Gastrocnemius medialis (tissue), 4 donors: ENCODE measurements around the gene KRTAP7-1.

Experiments
- POLR2A ChIP-seq, 2 donors: fragments of 450-650 bp; IDR thresholded peaks; one replicate each; pipeline ENCODE4 v1.6.1; 2017; ENCODE audit warnings: antibody characterized with exemption in 2 of 2, mild to moderate bottlenecking in 2 of 2, moderate library complexity in 2 of 2
- TF ChIP-seq, protein P1 (sequence below), 5 experiments: fragments of 450-650 bp in 3 of 5; fragments of 200-600 bp in 2 of 5; sonication (generic) in 2 of 5; IDR thresholded peaks in 4 of 5; conservative IDR thresholded peaks in 1 of 5; 1 replicate in 4 of 5; 2 replicates in 1 of 5; pipeline ENCODE4 v1.5.1; 2016 to 2019; ENCODE audit warnings: antibody characterized with exemption in 5 of 5, mild to moderate bottlenecking in 3 of 5, moderate library complexity in 3 of 5

DNA sequence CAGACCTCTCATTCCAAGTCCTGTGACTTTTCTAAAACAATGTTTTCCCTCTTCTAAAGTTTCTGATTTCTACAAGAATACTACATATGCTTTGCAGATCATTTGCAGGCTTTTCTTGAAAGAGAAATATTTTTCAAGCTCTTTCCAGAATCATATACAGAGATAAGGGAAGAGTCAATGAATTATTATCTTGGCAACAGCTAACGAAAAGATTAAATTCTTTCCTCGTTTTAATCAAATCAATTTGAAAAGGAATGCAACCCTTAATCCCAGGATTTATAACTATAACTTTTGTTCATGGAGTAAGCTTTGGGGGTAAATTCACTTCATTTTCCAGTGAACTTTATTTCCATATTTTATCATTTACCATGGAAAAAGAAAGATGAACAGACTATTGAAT, 45.0 kb upstream of the KRTAP7-1 start:
- TF ChIP-seq, protein P1, sequence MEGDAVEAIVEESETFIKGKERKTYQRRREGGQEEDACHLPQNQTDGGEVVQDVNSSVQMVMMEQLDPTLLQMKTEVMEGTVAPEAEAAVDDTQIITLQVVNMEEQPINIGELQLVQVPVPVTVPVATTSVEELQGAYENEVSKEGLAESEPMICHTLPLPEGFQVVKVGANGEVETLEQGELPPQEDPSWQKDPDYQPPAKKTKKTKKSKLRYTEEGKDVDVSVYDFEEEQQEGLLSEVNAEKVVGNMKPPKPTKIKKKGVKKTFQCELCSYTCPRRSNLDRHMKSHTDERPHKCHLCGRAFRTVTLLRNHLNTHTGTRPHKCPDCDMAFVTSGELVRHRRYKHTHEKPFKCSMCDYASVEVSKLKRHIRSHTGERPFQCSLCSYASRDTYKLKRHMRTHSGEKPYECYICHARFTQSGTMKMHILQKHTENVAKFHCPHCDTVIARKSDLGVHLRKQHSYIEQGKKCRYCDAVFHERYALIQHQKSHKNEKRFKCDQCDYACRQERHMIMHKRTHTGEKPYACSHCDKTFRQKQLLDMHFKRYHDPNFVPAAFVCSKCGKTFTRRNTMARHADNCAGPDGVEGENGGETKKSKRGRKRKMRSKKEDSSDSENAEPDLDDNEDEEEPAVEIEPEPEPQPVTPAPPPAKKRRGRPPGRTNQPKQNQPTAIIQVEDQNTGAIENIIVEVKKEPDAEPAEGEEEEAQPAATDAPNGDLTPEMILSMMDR (IDR thresholded peaks at IDR 0.05 in 4 of 5, conservative IDR thresholded peaks at IDR 0.05 in 1 of 5) = no peak
- no peak for TF ChIP-seq POLR2A (IDR thresholded peaks at IDR 0.05)
